ENCODE data around the gene HNRNPF.

DNA sequence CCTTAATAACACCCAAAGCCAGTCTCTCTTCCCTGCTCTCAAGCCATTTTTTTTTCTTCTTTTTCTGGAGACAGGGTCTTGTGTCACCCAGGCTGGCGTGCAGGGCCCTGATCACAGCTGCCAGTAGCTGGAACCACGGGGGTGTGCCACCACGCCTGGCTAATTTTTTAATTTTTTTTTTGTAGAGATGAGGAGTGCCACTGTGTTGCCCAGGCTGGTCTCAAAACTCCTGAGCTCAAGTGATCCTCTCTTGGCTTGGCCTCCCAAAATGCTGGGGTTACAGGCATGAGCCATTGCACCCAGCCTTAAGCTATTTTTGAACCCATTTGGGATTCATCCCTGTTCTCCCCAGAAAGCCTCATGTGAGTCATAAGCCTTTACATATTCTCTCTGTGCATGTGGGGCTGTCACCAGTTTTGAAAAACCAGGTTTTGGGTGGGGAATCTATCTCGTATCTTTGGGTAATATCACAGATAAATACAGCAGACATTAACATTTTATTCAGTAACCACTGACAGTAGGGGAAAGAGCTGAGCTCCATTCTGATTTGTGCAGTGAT is 43.4 kb upstream of the HNRNPF start:
- no peak for TF ChIP-seq POLR2A (IDR thresholded peaks at IDR 0.05)
- TF ChIP-seq, protein P1, sequence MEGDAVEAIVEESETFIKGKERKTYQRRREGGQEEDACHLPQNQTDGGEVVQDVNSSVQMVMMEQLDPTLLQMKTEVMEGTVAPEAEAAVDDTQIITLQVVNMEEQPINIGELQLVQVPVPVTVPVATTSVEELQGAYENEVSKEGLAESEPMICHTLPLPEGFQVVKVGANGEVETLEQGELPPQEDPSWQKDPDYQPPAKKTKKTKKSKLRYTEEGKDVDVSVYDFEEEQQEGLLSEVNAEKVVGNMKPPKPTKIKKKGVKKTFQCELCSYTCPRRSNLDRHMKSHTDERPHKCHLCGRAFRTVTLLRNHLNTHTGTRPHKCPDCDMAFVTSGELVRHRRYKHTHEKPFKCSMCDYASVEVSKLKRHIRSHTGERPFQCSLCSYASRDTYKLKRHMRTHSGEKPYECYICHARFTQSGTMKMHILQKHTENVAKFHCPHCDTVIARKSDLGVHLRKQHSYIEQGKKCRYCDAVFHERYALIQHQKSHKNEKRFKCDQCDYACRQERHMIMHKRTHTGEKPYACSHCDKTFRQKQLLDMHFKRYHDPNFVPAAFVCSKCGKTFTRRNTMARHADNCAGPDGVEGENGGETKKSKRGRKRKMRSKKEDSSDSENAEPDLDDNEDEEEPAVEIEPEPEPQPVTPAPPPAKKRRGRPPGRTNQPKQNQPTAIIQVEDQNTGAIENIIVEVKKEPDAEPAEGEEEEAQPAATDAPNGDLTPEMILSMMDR (IDR thresholded peaks at IDR 0.05): no peak
